Measurements from ENCODE around the gene CLASP1.
"Not testable (repeated sequence)": the region's sequence is repeated elsewhere in the genome, so short reads cannot be mapped to it uniquely, and the experiment has no call there.

- TF ChIP-seq CTCF (conservative IDR thresholded peaks at IDR 0.05), result peak; percentile 45
- TF ChIP-seq ZFX (IDR thresholded peaks at IDR 0.05), result not testable (repeated sequence)
Measured at GRCh38 chr2:121297866-121298265, 351.4 kb downstream of the CLASP1 start.
